ENCODE data around the gene ICAM5.
"Not testable (repeated sequence)": the region's sequence is repeated elsewhere in the genome, so short reads cannot be mapped to it uniquely, and the experiment has no call there.

The ICAM5 gene

DNA sequence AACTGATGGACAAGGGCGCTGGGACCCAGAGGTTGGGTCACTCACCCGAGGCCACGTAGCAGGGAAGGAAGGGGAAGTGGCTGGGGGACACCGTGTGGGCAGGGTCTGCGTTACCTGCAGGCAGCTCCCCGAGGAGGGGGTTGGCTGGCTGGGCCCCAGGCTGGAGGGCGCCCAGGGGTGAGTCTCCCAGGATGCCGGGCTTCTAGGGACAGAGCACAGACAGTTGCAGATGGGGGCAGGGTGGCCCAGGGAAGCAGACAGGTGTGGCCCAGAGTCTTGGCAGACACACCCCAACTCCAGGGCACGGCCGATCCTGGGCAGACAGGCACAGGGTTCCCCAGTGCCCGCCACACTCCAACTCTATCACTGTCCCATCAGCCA, 31.7 kb downstream of the ICAM5 start:
- DNase-seq: no peak

DNA sequence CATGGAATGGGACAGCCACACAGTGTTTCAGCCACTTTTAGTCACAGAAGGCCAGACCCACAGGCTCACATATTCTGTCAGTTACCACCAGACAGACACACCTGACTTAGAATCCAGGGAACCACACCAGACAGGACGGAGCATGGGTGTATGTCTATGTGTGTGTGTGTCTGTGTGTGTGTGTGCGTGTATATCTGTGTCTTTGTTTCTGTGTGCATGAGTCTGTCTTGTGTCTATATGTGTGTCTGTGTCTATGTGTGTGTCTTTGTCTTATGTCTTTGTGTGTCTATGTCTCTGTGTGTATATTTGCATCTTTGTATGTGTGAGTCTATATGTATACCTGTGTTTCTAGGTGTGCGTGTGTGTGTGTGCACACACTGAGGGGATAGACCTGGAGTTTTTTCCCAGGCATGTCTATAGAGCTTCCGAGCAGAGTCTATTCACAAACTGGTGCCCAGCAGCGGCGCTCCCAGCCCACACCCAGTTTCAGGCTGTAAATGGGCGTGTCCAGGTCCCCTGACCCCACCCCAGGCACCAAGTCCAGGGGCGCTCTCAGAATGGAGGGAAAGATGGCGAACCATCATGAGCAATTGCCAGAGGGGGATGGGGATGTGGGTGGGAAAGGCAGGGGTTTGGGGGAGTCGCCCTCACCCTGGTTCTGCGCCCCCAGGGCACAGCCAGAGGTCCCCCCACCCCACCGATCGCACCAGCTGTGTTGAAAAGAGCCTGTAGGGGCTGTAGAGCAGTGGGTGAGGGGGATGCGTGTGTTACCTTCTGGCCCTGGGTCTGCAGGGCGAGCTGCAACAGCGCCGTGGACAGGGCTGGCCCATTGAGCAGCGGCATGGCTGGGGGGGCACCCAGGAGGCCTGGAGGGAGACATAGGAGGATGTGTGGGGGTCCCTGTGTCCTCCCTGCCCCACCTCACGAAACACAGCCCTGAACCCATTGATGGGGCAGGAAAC, 32.4 kb downstream of the ICAM5 start:
- DNase-seq: no peak

DNA sequence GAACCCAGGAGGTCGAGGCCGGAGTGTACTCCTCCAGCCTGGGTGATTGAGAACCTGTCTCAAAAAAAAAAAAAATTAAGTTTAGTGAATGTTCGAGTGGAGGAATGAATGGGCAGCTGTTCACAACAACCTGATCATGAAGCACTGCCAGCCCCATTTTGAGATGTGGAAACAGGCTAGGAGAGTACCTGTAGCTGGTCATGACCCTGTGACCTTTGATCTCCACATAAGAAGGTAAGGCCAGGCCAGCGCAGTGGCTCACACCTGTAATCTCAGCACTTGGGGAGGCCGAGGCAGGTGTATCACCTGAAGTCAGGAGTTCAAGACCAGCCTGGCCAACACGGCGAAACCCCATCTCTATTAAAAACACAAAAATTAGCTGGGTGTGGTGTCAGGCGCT, 36.0 kb downstream of the ICAM5 start:
- no peak for DNase-seq

DNA sequence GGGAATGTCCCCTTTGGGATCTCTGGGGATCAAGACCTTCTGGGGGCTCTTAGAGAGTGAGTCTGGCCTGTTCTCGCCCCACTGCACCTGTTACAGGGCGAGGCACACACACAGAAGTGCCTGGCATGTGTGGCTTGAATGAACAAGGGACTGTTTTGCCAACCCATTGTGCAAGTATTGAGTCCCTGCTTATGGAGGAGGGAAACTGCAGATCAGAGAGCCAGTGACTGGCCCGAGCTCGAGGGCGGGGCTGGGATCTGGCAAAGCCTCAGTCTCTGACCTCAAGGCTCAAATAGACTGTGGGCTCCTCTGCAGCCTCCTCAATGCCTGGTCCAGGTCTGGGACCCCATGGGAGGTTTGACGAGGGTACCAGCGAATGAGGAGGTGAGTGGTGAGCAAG, 38.0 kb downstream of the ICAM5 start:
- no peak for DNase-seq

DNA sequence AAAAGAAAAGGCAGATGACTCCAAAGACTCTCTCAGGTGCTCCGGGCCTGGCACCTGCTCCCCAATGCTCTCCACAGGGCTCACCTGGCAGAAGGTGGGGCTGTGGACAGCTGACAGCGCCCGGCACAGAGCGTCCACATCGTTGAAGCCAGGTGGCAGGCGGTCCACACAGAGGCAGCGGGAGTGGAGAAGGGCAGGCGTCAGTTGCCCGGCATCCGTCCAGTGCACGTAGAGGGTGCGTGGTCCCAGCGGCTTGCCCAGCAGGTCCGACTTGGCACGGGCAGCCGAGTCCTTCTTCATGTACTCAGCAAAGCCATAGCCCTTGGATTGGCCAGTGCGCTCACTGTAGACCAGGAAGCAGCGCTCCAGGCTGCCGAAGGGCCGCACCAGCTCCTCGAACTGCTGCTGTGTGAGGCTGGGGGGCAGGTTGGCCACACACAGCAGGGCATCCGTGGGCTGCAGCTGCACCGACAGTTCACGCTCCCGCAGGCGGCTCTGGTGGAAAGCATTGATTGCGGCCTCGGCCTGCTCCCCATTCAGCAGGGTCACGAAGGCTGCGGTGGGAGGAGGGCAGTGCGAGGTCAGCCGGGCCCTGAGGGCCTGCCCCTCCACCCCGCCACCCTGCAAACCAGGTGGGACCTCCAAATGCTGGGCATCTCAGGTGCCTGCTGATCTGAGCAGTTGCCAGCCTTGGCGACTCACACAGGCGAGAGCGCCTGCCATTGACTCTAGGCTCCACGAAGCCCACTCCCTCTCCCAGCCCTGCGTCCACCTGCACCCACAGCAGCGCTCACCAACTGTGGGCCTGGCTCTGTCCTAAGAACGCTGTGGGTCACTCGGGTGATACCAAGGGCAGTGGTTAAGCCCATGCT, 39.0 kb downstream of the ICAM5 start:
- no peak for DNase-seq

DNA sequence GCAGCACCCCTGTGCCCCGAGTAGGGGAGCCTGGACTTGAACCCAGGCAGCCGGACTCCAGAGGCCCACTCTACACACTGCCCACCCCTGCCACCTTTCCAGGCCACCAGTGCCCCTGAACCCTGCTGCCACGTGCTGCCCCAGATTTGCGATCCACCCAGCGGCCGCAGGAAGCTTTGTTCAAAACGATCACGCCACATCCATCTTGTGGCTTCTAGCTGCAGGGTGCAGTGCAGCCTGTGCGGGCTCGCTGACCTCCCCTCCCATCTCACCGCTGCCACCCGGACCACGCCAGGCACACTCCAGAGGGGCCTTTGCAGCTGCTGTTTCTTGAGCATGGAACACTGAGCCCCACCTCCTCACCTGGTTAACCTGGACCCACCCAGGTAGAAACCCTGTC, 39.8 kb downstream of the ICAM5 start:
- no peak for DNase-seq

DNA sequence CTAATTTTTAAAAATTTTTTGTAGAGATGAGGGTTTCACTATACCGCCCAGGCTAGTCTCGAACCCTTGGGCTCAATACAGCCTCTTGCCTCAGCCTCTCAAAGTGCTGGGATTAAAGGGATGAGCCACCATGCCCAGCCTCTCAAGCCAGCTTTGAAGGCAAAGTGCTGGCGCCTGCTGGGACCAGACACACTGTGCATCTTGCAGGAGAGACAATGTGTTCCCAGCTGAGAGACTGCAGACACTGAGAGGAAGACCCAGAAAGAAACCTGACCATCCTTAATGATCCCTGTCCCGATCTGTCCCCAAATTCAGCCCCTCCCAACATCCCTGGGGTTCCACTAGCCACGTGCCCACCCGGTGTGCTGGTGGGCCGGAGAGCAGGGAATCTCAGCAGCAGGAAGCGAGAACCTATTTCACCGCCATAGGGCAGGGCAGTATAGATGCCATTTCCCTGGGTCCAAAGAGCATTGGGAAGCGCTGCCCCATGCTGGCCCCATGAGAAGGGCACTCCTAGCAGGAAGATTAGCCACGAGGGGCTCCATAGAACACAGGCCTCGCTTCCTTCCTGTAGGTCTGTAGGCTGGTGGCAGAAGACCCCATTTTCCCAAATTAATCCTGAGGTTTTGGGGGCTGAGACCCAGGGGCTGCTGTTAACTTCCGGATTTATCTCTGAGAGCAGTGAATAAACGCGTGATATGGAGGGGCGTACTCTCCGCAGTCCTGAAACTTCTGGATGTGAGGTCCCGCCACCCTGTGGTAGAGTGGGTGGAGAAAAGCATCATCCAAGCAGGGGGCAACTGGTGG, 42.6 kb downstream of the ICAM5 start:
- no peak for DNase-seq

DNA sequence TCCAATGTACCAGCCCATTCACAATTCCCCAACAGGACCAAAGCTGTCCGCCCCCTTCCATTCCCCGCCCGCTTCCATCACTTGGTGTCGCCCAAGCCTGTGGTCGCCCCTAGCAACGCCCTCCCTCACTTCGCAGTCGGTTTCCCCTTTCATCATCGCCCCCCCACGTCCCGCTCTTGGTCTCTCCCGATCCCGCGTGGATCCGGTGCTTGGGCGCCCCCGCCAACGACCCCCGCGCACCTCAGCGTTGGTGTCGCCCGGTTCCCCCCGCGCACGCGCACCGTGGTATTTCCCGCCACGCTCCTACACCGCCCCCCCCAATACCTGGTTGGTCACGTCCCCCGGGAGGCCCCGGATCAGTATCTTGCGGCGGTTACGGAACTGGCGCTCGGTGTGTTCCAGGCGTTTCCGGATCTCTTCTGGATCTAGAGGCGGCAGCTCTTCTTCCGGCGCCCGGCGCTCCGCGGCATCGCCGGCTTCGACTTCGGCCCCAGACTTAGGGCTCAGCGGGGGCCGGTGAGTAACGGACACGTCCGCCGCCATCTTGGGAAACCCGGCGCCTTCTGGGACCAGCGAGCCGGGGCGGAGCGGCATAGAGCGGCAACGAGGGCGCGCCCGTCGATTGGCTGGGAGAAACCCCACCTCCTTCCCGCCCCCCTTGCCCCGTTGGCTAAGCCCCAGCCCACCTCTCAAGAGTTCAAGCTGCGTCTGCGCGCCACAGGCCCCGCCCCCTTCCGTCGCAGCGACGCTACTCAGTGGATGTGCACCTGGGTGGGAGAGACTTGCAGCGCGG, 43.4 kb downstream of the ICAM5 start, which contains the start of gene RAVER1:
Gene RAVER1 (minus strand): TSS at position 565 of the 793 bp plus-strand sequence. CDS start 22 bp downstream, at position 543.
- peak; percentile 98 for DNase-seq

DNA sequence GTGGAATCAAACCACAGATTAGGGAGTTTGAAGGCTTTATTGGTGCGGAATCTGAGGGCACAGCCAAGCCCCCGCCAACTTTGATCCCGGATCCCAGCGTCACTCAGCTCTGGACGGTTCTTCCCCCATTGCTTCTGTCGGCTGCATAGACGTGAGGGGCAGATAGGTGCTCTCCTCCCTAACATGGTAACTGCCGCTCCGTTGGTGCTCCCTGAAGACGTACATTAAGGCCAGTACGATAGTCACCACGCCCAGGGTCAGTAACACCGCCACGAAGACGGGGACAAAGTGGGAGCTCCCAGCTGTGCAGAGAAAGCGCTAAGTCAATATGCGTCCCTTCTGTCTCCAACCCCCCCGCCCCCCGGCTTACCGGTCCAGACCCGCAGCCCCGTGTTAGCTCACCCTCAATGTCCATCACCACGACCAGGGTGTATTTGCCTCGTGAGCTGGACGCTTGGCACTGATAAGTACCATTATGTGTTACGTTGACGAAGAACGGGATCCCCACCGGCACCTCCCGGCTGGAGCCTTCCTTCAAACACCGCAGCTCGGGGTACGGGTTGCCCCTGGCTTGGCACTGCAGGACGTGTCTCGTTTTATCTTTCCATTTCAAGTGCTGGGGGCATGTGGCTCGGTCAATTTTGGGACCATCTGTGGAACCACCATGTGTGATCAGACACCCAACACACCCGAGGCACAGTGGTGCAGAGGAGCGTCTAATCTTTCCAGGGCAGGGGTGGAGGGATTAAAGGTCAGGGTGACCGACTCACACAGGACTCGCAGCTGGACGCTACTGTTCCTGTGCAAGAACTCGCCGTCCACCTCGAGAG, 44.2 kb downstream of the ICAM5 start:
- no peak for DNase-seq

DNA sequence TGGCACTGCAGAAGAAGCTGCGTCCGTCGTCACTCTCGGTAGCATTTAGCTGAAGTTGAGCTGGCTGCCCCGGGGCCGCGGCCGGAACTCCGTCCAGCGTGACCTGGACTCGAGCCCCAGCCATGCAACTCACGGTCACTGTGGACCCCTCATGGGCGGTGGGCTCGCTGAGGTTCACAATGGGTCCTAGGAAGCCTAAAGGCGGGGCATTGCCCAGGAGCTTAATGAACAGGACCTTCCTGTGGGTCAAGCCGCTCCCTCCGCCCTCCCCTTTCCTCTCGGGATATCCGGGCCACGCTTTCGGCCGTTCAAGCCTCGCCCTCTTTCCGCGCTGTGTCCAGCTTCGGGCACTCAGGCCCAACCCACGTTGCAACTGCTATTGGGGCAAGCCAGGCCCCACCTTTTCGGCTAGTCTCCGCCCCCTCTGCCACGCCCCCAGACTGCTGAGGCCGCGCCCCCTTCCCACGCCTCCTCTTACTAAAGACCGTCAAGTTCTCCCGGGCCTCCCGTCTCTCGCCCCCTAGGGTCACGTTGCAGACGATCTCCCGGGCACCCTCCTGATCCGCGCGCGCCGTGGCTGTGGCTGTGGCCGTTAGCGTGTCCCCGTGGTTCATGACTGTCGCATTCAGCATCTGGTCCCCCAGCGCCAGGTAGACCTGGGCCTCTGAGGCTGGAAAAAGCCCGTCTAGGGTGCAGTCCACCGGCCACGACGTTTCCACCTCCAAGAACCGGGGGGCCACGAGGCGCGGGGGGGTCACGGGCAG, 45.0 kb downstream of the ICAM5 start:
- peak; percentile 94 for DNase-seq

DNA sequence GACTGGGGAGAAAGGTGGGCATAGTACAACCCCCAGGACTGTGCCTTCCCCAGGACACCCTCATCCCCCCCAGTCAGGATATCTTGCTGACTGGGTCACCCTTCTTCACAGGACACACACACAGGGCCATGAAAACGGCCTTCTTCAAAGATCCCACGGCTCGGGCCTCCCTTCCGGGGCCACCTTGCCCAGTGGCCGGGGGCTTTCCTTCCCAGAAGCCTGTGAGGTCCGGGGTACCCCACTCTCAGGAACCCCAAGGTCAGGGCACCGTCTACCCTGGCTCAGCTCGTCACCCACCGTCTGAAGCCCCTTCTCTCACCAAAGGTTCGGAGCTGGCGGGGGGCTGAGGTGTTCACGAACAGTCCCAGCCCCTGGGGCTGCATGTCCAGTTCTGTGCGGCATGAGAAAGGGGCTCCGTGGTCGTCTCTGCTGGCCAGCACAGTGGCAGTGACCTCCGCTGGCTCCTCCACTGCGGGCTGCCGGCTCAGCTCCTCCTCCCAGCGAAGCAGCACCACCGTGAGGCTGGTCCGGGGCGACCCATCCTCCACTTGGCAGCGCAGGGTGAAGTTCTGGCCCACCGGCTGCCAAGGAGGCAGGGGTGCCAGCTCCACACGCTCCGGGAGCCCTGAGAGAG, 45.7 kb downstream of the ICAM5 start:
- no peak for DNase-seq

DNA sequence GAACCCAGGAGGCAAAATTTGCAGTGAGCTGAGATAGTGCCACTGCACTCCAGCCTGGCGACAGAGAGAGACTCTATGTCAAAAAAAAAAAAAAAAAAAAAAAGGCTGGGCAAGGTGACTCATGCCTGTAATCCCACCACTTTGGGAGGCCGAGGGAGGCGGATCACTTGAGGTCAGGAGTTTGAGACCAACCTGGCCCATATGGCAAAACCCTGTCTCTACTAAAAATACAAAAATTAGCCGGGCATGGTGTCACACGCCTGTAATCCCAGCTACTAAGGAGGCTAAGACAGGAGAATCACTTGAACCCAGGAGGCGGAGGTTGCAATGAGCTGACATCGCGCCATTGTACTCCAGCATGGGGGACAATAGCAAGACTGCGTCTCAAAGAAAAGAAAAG, 47.0 kb downstream of the ICAM5 start:
- DNase-seq: not testable (repeated sequence)

DNA sequence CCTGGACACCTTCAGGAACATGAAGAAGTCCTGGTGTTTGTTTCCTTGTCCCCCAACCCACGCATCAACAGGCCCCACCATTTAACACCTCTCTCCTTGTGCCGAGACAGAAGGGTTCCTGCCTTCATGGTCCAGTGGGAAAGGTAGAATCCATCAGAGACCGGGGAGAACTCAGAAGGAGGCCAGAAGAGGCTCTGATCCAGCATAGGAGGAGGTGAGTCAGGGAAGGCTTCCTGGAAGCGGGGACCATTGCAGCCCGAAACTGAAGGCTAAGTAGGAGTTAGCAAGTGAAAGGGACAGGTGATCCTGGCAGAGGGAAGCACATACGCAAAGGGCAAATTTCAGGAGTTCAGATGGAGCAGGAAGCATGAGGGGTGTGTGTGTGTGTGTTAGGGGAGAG, 49.2 kb downstream of the ICAM5 start:
- no peak for DNase-seq

DNA sequence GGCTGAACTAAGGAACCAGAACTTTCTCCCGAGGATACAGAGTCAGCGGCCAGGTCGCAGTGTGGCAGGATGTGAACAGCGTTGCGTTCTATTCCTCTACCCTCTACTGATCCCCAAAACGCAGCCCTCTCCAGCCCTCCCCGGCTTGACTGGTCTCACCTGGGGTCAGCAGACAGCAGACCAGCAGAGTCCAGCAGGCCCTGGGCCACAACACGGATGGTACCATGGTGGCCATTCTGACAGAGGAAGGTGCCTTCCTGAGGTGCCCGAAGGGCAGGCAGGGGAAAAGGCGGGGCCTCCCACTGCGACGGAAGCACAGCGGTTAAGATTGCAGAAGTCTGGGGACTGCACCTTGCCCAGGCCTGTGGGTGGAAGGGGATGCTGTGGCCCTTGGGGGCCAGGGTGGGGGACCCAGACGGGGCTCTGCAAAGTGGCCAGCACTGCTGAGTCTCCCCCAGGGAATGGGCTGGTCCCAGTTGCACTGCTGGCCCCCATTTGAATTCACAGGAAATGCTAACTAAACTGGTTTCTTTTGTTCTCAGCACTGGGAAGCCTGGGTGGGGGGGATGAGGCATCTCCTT, 49.7 kb downstream of the ICAM5 start, which contains the start of gene ICAM3:
Gene ICAM3 (minus strand): TSS at position 245 of the 581 bp plus-strand sequence. CDS start 10 bp downstream, at position 235.
- no peak for DNase-seq

DNA sequence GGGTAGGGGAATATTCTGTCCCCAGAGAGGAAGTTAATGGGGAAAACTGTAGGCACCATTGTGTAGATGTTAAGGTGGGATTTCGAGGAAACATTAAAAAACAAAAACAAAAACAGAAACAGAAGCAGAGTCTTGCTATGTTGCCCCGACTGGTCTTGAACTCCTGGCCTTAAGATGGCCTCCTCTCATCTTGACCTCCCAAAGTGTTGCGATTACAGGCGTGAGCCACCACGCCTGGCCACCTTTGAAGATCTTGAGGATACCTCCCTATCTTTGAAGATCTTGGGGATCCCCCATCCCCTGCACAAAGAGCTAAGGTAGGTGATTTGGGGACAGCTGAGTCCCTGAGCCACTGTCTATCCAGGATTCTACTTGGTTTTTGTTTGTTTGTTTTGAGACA, 50.2 kb downstream of the ICAM5 start:
- no peak for DNase-seq

DNA sequence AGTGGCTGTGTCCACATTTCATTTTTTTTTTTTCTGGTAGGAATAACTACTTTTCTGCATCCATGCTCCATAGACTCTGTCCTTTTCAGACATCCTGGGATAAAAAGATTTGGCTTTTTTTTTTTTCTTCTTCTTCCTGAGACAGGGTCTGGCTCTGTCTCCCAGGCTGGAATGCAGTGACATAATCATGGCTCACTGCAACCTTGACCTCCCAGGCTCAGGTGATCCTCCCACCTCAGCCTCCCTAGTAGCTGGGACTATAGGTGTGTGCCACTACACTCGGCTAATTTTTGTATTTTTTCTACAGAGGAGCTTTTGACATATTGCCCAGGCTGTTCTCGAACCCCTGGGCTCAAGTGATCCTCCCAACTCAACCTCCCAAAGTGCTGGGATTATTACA, 53.7 kb downstream of the ICAM5 start:
- DNase-seq: no peak

DNA sequence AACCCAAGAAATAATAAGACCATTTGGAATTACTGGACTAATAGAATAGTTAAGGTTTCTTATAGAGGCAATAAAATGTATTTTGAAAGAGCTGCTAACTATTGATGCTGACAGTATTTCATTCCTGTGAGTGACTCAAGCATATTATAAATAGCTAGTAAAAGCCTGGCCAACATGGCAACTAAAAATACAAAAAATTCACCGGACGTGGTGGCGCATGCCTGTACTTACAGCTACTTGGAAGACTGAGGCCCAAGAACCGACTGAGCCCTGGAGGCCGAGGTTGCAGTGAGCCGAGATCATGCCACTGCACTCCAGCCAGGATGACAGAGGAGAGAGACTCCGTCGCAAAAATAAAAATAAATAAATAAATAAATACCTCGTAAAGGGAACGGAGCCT, 55.0 kb downstream of the ICAM5 start:
- DNase-seq: no peak
